ENCODE results near the gene PYURF.
A peak's percentile ranks its signal among the peaks of the same experiment; 100 is the strongest.
"Not testable (repeated sequence)": the region's sequence is repeated elsewhere in the genome, so short reads cannot be mapped to it uniquely, and the experiment has no call there.

The PYURF gene

GRCh38 chr4:88523325-88524129 lies at the start of gene PYURF:
TSS of gene PYURF (minus strand) at chr4:88523776. CDS start at chr4:88523700, 76 bp downstream.
- DNase-seq (ENCODE audit: extremely low spot score, insufficient read length, low read depth) = peak; percentile 68
- FAIRE-seq = peak; percentile 86

GRCh38 chr4:88570001-88570400 lies 46.4 kb upstream of the PYURF start:
- no peak for DNase-seq (ENCODE audit: extremely low spot score, insufficient read length, low read depth)
- FAIRE-seq = no peak

GRCh38 chr4:88567591-88567990 lies 44.0 kb upstream of the PYURF start:
- DNase-seq (ENCODE audit: extremely low spot score, insufficient read length, low read depth) (no peak), FAIRE-seq (no peak)

GRCh38 chr4:88549815-88550214 lies 26.2 kb upstream of the PYURF start:
- FAIRE-seq = no peak
- no peak for DNase-seq (ENCODE audit: extremely low spot score, insufficient read length, low read depth)

GRCh38 chr4:88539322-88540068 lies 15.9 kb upstream of the PYURF start:
- peak; percentile 62 for FAIRE-seq
- not testable (repeated sequence) for DNase-seq (ENCODE audit: extremely low spot score, insufficient read length, low read depth)

GRCh38 chr4:88537709-88538108 lies 14.1 kb upstream of the PYURF start:
- FAIRE-seq (no peak), DNase-seq (ENCODE audit: extremely low spot score, insufficient read length, low read depth) (no peak)

GRCh38 chr4:88535090-88535755 lies 11.6 kb upstream of the PYURF start:
- FAIRE-seq (no peak), DNase-seq (ENCODE audit: extremely low spot score, insufficient read length, low read depth) (no peak)

- no peak for FAIRE-seq
- no peak for DNase-seq (ENCODE audit: extremely low spot score, insufficient read length, low read depth)
Observed at GRCh38 chr4:88533937-88534750, 10.6 kb upstream of the PYURF start.

GRCh38 chr4:88533088-88533790 lies 9.7 kb upstream of the PYURF start:
- FAIRE-seq = no peak

GRCh38 chr4:88531549-88531948 lies 8.0 kb upstream of the PYURF start:
- FAIRE-seq = no peak
- no peak for DNase-seq (ENCODE audit: extremely low spot score, insufficient read length, low read depth)

More at GRCh38 chr4:88533088-88533790, 9.7 kb upstream of the PYURF start:
- no peak for DNase-seq (ENCODE audit: extremely low spot score, insufficient read length, low read depth)

- DNase-seq (ENCODE audit: extremely low spot score, insufficient read length, low read depth) = no peak
- no peak for FAIRE-seq
Observed at GRCh38 chr4:88528861-88529260, 5.3 kb upstream of the PYURF start.

GRCh38 chr4:88527787-88528186 lies 4.2 kb upstream of the PYURF start:
- peak; percentile 36 for FAIRE-seq
- peak; percentile 26 for DNase-seq (ENCODE audit: extremely low spot score, insufficient read length, low read depth)

GRCh38 chr4:88526221-88526815 lies 2.7 kb upstream of the PYURF start:
- FAIRE-seq = peak; percentile 50
- no peak for DNase-seq (ENCODE audit: extremely low spot score, insufficient read length, low read depth)

- DNase-seq (ENCODE audit: extremely low spot score, insufficient read length, low read depth) (no peak), FAIRE-seq (no peak)
Observed at GRCh38 chr4:88524171-88524570, 595 bp upstream of the PYURF start.

- DNase-seq (ENCODE audit: extremely low spot score, insufficient read length, low read depth) (no peak), FAIRE-seq (peak; percentile 55)
Observed at GRCh38 chr4:88522702-88523324, 763 bp downstream of the PYURF start.

- DNase-seq (ENCODE audit: extremely low spot score, insufficient read length, low read depth) (no peak), FAIRE-seq (no peak)
Observed at GRCh38 chr4:88518911-88519310, 4.7 kb downstream of the PYURF start.

- DNase-seq (ENCODE audit: extremely low spot score, insufficient read length, low read depth) = no peak
- FAIRE-seq = no peak
Observed at GRCh38 chr4:88517825-88518224, 5.8 kb downstream of the PYURF start.

- no peak for FAIRE-seq
- DNase-seq (ENCODE audit: extremely low spot score, insufficient read length, low read depth) = no peak
Observed at GRCh38 chr4:88516746-88517145, 6.8 kb downstream of the PYURF start.
